Cardiac atrium fibroblast (primary cell): ENCODE results near the gene LRFN3. TPM values are rescaled to one million over a fixed set of nuclear protein-coding genes. Genes with fewer than 3 reads are reported as not detected.

Experiments used
- total RNA-seq: library from RNA; depleted of rRNA; stranded (reverse); fragments of >200 nt; gene quantifications from 2 replicates; pipeline ENCODE4 v1.2.3, GENCODE V29; 2015

The LRFN3 gene
- total RNA-seq, result 5.0 and 12.1 TPM in 2 replicates

GRCh38 chr19:35935911-35936737, at the start of gene LRFN3:
LRFN3 (plus strand) TSS chr19:35936374; CDS start chr19:35939426, 3,052 bp downstream.

GRCh38 chr19:35901854-35902661, 34.1 kb upstream of the LRFN3 start, which contains the start of gene HCST:
HCST (plus strand) TSS chr19:35902529; CDS start chr19:35902594, 65 bp downstream.

GRCh38 chr19:35908010-35908441, 28.1 kb upstream of the LRFN3 start, which contains the start of gene TYROBP:
TYROBP (minus strand) TSS chr19:35908295; CDS start chr19:35908228, 67 bp downstream.

Other genes with a start within 250 kb of the LRFN3 start
- not detected in 2 replicates for gene ZBTB32, start 231.8 kb upstream of the LRFN3 start, total RNA-seq
- gene KMT2B, start 218.4 kb upstream of the LRFN3 start, total RNA-seq, result 7.6 and 11.5 TPM in 2 replicates
- 2.4 and 2.9 TPM in 2 replicates for gene IGFLR1, start 193.9 kb upstream of the LRFN3 start, total RNA-seq
- gene U2AF1L4, start 191.0 kb upstream of the LRFN3 start, total RNA-seq, result 14.3 and 17.8 TPM in 2 replicates
- gene PSENEN, start 190.7 kb upstream of the LRFN3 start, total RNA-seq, result 30.3 and 37.6 TPM in 2 replicates
- gene LIN37, start 187.8 kb upstream of the LRFN3 start, total RNA-seq, result 14.3 and 15.7 TPM in 2 replicates
- 11.5 and 35.0 TPM in 2 replicates for gene HSPB6, start 179.3 kb upstream of the LRFN3 start, total RNA-seq
- gene PROSER3, start 178.2 kb upstream of the LRFN3 start, total RNA-seq, result 1.8 and 5.0 TPM in 2 replicates
- gene ARHGAP33, start 160.8 kb upstream of the LRFN3 start, total RNA-seq, result 0.49 and 2.3 TPM in 2 replicates
- gene PRODH2, start 123.5 kb upstream of the LRFN3 start, total RNA-seq, result not detected in 2 replicates
- gene NPHS1, start 83.9 kb upstream of the LRFN3 start, total RNA-seq, result not detected in 2 replicates
- 0.81 TPM in 1 of 2 replicates, not detected in the other for gene KIRREL2, start 79.5 kb upstream of the LRFN3 start, total RNA-seq
- gene APLP1, start 67.8 kb upstream of the LRFN3 start, total RNA-seq, result 20.4 and 38.2 TPM in 2 replicates
- 2.2 and 2.4 TPM in 2 replicates for gene NFKBID, start 35.8 kb upstream of the LRFN3 start, total RNA-seq
- not detected in 2 replicates for gene HCST, start 33.8 kb upstream of the LRFN3 start, total RNA-seq
- gene TYROBP, start 28.1 kb upstream of the LRFN3 start, total RNA-seq, result not detected in 2 replicates
- 26.2 and 28.0 TPM in 2 replicates for gene SDHAF1, start 58.8 kb downstream of the LRFN3 start, total RNA-seq
- not detected in 2 replicates for gene SYNE4, start 72.4 kb downstream of the LRFN3 start, total RNA-seq
- 27.1 and 36.6 TPM in 2 replicates for gene ALKBH6, start 77.8 kb downstream of the LRFN3 start, total RNA-seq
- gene CLIP3, start 96.5 kb downstream of the LRFN3 start, total RNA-seq, result 9.2 and 10.5 TPM in 2 replicates
- 15.2 and 19.7 TPM in 2 replicates for gene THAP8, start 117.9 kb downstream of the LRFN3 start, total RNA-seq
- 1.3 and 1.6 TPM in 2 replicates for gene WDR62, start 118.5 kb downstream of the LRFN3 start, total RNA-seq
- not detected in 2 replicates for gene OVOL3, start 174.8 kb downstream of the LRFN3 start, total RNA-seq
- 40.2 and 41.3 TPM in 2 replicates for gene POLR2I, start 178.5 kb downstream of the LRFN3 start, total RNA-seq
- gene TBCB, start 179.1 kb downstream of the LRFN3 start, total RNA-seq, result 176 and 267 TPM in 2 replicates
- 270 and 285 TPM in 2 replicates for gene CAPNS1, start 203.7 kb downstream of the LRFN3 start, total RNA-seq
- 29.1 and 35.2 TPM in 2 replicates for gene COX7A1, start 216.1 kb downstream of the LRFN3 start, total RNA-seq